ENCODE data around the gene SLC27A4. TPM values are rescaled to one million over a fixed set of nuclear protein-coding genes. Genes with fewer than 3 reads are reported as not detected.

SLC27A4 gene
- total and polyA plus RNA-seq, 2 donors (not counting 1 experiment from before 2014, with no cell fraction given), result 10.0 to 12.9 TPM

GRCh38 chr9:128383007-128383753 is 42.9 kb downstream of the SLC27A4 start:
- Histone ChIP-seq H3K79me2 (ENCODE audit: control insufficient read depth, insufficient read depth, low read length) (peaks cover 31% of the 10 kb centered on the region), H4K20me1 (ENCODE audit: control insufficient read depth, insufficient read depth, low read length, poor library complexity, severe bottlenecking) (peaks cover 57% of the 10 kb centered on the region), H3K9ac (ENCODE audit: low read length) (no peak overlapping the region), H3K9me3 (ENCODE audit: control extremely low read depth in 1 of 3, control insufficient read depth in 2 of 3, insufficient read depth in 1 of 3, low read length in 2 of 3) (no peaks in the 10 kb centered on the region), H2AFZ (ENCODE audit: insufficient read depth, low read depth, low read length, poor library complexity, severe bottlenecking) (no peak overlapping the region), H3K4me3 (ENCODE audit: control extremely low read depth in 1 of 5, extremely low read depth in 1 of 5, insufficient read depth in 1 of 5, low read depth in 2 of 5, low read length in 4 of 5) (no peak overlapping the region), H3K27me3 (replicated peaks in 1 of 4; ENCODE audit: control extremely low read depth in 1 of 4, control insufficient read depth in 3 of 4, insufficient read depth in 4 of 4, low read length in 3 of 4) (no peaks in the 10 kb centered on the region), H3K36me3 (replicated peaks in 1 of 2; ENCODE audit: control extremely low read depth in 1 of 2, control insufficient read depth in 1 of 2, extremely low read depth in 1 of 2, insufficient read depth in 2 of 2, low read length in 1 of 2) (peaks cover 1 to 64% of the 10 kb centered on the region in 2 experiments), H3K27ac (ENCODE audit: low read length in 2 of 2) (no peak overlapping the region), H3K4me2 (replicated peaks; ENCODE audit: low read depth, low read length, poor library complexity, severe bottlenecking) (no peak overlapping the region), H3K4me1 (ENCODE audit: control insufficient read depth in 2 of 2, insufficient read depth in 2 of 2, low read length in 2 of 2) (no peaks in the 10 kb centered on the region)
- ATAC-seq (ENCODE audit: low read depth) (no peak), DNase-seq (no peak)
- CTCF ChIA-PET, result no interaction called here
- no peak for TF ChIP-seq EZH2 (IDR thresholded peaks at IDR 0.05; ENCODE audit: borderline replicate concordance, insufficient read depth, low read depth, low read length, poor library complexity, severe bottlenecking)
- TF ChIP-seq CTCF (IDR thresholded peaks at IDR 0.05), result no peak
- WGBS (ENCODE audit: insufficient coverage), result 97% methylated on average over 7 of the region's 9 CpGs
- Mint-ChIP-seq H3K4me3 (no peak overlapping the region), H3K9me3 (ENCODE audit: insufficient read depth) (no peaks in the 10 kb centered on the region), H3K27me3 (no peaks in the 10 kb centered on the region), H3K4me1 (peaks cover 2% of the 10 kb centered on the region), H3K27ac (no peak overlapping the region)
- intact Hi-C loops (cut with micrococcal nuclease), result no loop called here
- POLR2A ChIA-PET, result interaction anchor here (0.5 kb wide), 1 partner anchor 205 kb away, joined by 6 read pairs; no protein-coding TSS in a partner anchor

GRCh38 chr9:128383791-128384190 is 43.5 kb downstream of the SLC27A4 start:
- no peak for TF ChIP-seq EZH2 (IDR thresholded peaks at IDR 0.05; ENCODE audit: borderline replicate concordance, insufficient read depth, low read depth, low read length, poor library complexity, severe bottlenecking)
- TF ChIP-seq CTCF (IDR thresholded peaks at IDR 0.05), result no peak
- intact Hi-C loops (cut with micrococcal nuclease), result no loop called here
- CTCF ChIA-PET, result interaction anchor here (1.2 kb wide), 1 partner anchor 42 kb away, joined by 3 read pairs; no protein-coding TSS in a partner anchor
- ATAC-seq (ENCODE audit: low read depth) (no peak), DNase-seq (no peak)
- Histone ChIP-seq H2AFZ (ENCODE audit: insufficient read depth, low read depth, low read length, poor library complexity, severe bottlenecking) (no peak overlapping the region), H3K4me1 (ENCODE audit: control insufficient read depth in 2 of 2, insufficient read depth in 2 of 2, low read length in 2 of 2) (no peaks in the 10 kb centered on the region), H3K27me3 (replicated peaks in 1 of 4; ENCODE audit: control extremely low read depth in 1 of 4, control insufficient read depth in 3 of 4, insufficient read depth in 4 of 4, low read length in 3 of 4) (no peaks in the 10 kb centered on the region), H3K9me3 (ENCODE audit: control extremely low read depth in 1 of 3, control insufficient read depth in 2 of 3, insufficient read depth in 1 of 3, low read length in 2 of 3) (no peaks in the 10 kb centered on the region), H3K4me2 (replicated peaks; ENCODE audit: low read depth, low read length, poor library complexity, severe bottlenecking) (no peak overlapping the region), H3K79me2 (ENCODE audit: control insufficient read depth, insufficient read depth, low read length) (peaks cover 27% of the 10 kb centered on the region), H3K9ac (ENCODE audit: low read length) (no peak overlapping the region), H3K4me3 (ENCODE audit: control extremely low read depth in 1 of 5, extremely low read depth in 1 of 5, insufficient read depth in 1 of 5, low read depth in 2 of 5, low read length in 4 of 5) (no peak overlapping the region), H3K36me3 (replicated peaks in 1 of 2; ENCODE audit: control extremely low read depth in 1 of 2, control insufficient read depth in 1 of 2, extremely low read depth in 1 of 2, insufficient read depth in 2 of 2, low read length in 1 of 2) (peaks cover 1 to 67% of the 10 kb centered on the region in 2 experiments), H4K20me1 (ENCODE audit: control insufficient read depth, insufficient read depth, low read length, poor library complexity, severe bottlenecking) (peaks cover 56% of the 10 kb centered on the region), H3K27ac (ENCODE audit: low read length in 2 of 2) (no peak overlapping the region)
- no peak overlapping the region for H3K27ac Mint-ChIP-seq
- no peaks in the 10 kb centered on the region for H3K9me3 Mint-ChIP-seq (ENCODE audit: insufficient read depth)
- H3K27me3 Mint-ChIP-seq, result no peaks in the 10 kb centered on the region
- 98% methylated on average over 8 of the region's 8 CpGs for WGBS (ENCODE audit: insufficient coverage)
- POLR2A ChIA-PET, result interaction anchor here (0.5 kb wide), 1 partner anchor 205 kb away, joined by 6 read pairs; no protein-coding TSS in a partner anchor
- peaks cover 2% of the 10 kb centered on the region for H3K4me1 Mint-ChIP-seq
- no peak overlapping the region for H3K4me3 Mint-ChIP-seq
